Trophoblast cell (in vitro differentiated cells and primary cell): ENCODE data around the gene FSTL1.
A peak's percentile ranks its signal among the peaks of the same experiment; 100 is the strongest.

Experiments
- DNase-seq, 2 donors: peaks; one replicate each; pipeline ENCODE4 v3.0.0-alpha.2; 2016
- H2AFZ ChIP-seq: 2 replicates; pipeline ENCODE4 v1.6.1; 2013; ENCODE audit warnings: low read length, moderate library complexity, mild to moderate bottlenecking; ENCODE audit not compliant: insufficient read depth, poor library complexity
- H2AK5ac ChIP-seq: 2 replicates; pipeline ENCODE4 v1.6.1; 2013; ENCODE audit warnings: mild to moderate bottlenecking, low read length
- H2BK120ac ChIP-seq: 2 replicates; pipeline ENCODE4 v1.6.1; 2013; ENCODE audit warnings: low read length, mild to moderate bottlenecking, moderate library complexity; ENCODE audit not compliant: insufficient read depth, poor library complexity
- H2BK12ac ChIP-seq: 2 replicates; pipeline ENCODE4 v1.6.1; 2013; ENCODE audit warnings: mild to moderate bottlenecking, low read length, moderate library complexity
- H2BK5ac ChIP-seq: 2 replicates; pipeline ENCODE4 v1.6.1; 2013; ENCODE audit warnings: low read length, low read depth, moderate library complexity, mild to moderate bottlenecking; ENCODE audit not compliant: poor library complexity
- H3K14ac ChIP-seq: 2 replicates; pipeline ENCODE4 v1.6.1; 2013; ENCODE audit warnings: mild to moderate bottlenecking, low read length
- H3K18ac ChIP-seq: 2 replicates; pipeline ENCODE4 v1.6.1; 2013; ENCODE audit warnings: mild to moderate bottlenecking, low read length
- H3K23ac ChIP-seq: 2 replicates; pipeline ENCODE4 v1.6.1; 2013; ENCODE audit warnings: low read length
- H3K27ac ChIP-seq: 2 replicates; pipeline ENCODE4 v1.5.1; 2013; ENCODE audit warnings: low read depth, mild to moderate bottlenecking, inconsistent platforms, low read length, moderate library complexity
- H3K27me3 ChIP-seq: 2 replicates; pipeline ENCODE4 v1.6.1; 2013; ENCODE audit warnings: inconsistent platforms, mild to moderate bottlenecking, low read length, moderate library complexity; ENCODE audit not compliant: insufficient read depth
- H3K36me3 ChIP-seq, 2 experiments: 1 replicate in 1 of 2; 2 replicates in 1 of 2; pipeline ENCODE4 v1.6.1; 2013; ENCODE audit warnings: low read length in 2 of 2, mild to moderate bottlenecking in 2 of 2, moderate library complexity in 1 of 2; ENCODE audit not compliant: insufficient read depth in 2 of 2, control insufficient read depth in 1 of 2
- H3K4ac ChIP-seq: 2 replicates; pipeline ENCODE4 v1.6.1; 2013; ENCODE audit warnings: low read depth, mild to moderate bottlenecking, low read length, moderate library complexity
- H3K4me1 ChIP-seq, 2 experiments: 1 replicate in 1 of 2; 2 replicates in 1 of 2; pipeline ENCODE4 v1.6.1; 2013; ENCODE audit warnings: low read length in 2 of 2, mild to moderate bottlenecking in 2 of 2, moderate library complexity in 1 of 2; ENCODE audit not compliant: insufficient read depth in 2 of 2, control insufficient read depth in 1 of 2
- H3K4me2 ChIP-seq: 2 replicates; pipeline ENCODE4 v1.6.1; 2013; ENCODE audit warnings: inconsistent platforms, mild to moderate bottlenecking, low read length, moderate library complexity
- H3K4me3 ChIP-seq: 2 replicates; pipeline ENCODE4 v1.5.1; 2013; ENCODE audit warnings: mild to moderate bottlenecking, low read depth, low read length, inconsistent platforms
- H3K79me1 ChIP-seq: one replicate; pipeline ENCODE4 v1.6.1; 2013; ENCODE audit warnings: low read length
- H3K79me2 ChIP-seq: 2 replicates; pipeline ENCODE4 v1.6.1; 2013; ENCODE audit warnings: low read length, mild to moderate bottlenecking; ENCODE audit not compliant: control insufficient read depth, insufficient read depth, poor library complexity
- H3K9ac ChIP-seq: 2 replicates; pipeline ENCODE4 v1.6.1; 2013; ENCODE audit warnings: mild to moderate bottlenecking, low read length
- H3K9me3 ChIP-seq: 2 replicates; pipeline ENCODE4 v1.6.1; 2013; ENCODE audit warnings: low read depth, mild to moderate bottlenecking, control low read depth, inconsistent platforms, low read length; ENCODE audit not compliant: insufficient read depth
- H4K12ac ChIP-seq: 2 replicates; pipeline ENCODE4 v1.6.1; 2013; ENCODE audit warnings: low read depth, mild to moderate bottlenecking, low read length, moderate library complexity
- H4K8ac ChIP-seq: 2 replicates; pipeline ENCODE4 v1.6.1; 2013; ENCODE audit warnings: low read depth, mild to moderate bottlenecking, low read length, moderate library complexity
- H4K91ac ChIP-seq: one replicate; pipeline ENCODE4 v1.6.1; 2013; ENCODE audit warnings: low read depth, mild to moderate bottlenecking, low read length, moderate library complexity
- WGBS: extraction: QIAGEN DNeasy Blood & Tissue Kit; methylation state at CpG from one replicate; pipeline ENCODE4 v1.1.7; 2013; ENCODE audit warnings: missing lambda C conversion rate; ENCODE audit not compliant: insufficient read length, insufficient coverage; ENCODE audit errors: extremely low coverage; 5-methylcytosine and 5-hydroxymethylcytosine counted together

FSTL1 gene

DNA sequence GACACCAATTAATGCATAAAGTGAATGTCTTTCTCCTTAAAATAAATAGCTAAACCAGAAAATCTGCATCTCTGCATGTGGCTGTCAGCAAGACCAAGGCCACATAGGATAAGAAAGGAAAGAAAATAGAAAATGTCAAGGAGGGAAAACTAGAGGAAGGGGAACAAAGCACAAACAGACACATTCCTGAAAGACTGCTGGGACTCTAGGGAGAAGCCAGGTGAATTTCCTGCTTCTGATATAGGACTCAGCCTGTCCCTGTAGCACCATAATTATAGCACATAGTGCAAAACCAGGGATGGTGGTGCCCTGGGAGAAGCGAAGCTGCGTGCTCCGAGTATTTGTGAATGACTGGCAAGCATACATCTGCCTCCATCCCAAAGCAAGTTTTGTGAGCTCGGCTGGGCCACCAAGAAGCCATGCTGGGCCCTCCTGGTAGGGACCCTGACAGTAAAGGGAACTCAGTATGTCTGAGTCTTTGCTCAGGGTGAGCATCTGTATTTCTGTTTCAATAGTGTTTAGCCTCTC is 14.2 kb downstream of the FSTL1 start:
- Histone ChIP-seq H2AK5ac (no peak overlapping the region), H4K91ac (no peak overlapping the region), H3K4me2 (peak overlapping the region; percentile 7), H2AFZ (no peak overlapping the region), H4K8ac (no peak overlapping the region), H3K27me3 (no peaks in the 10 kb centered on the region), H3K4ac (no peak overlapping the region), H3K18ac (peak overlapping the region; percentile 54), H2BK5ac (no peak overlapping the region), H2BK120ac (no peak overlapping the region), H4K12ac (no peak overlapping the region), H3K4me3 (no peak overlapping the region), H3K14ac (no peak overlapping the region), H2BK12ac (no peak overlapping the region), H3K36me3 (peaks cover 8 to 26% of the 10 kb centered on the region in 2 experiments), H3K79me2 (peaks cover 9% of the 10 kb centered on the region), H3K4me1 (peaks cover 22 to 55% of the 10 kb centered on the region in 2 experiments), H3K9ac (no peak overlapping the region), H3K9me3 (no peaks in the 10 kb centered on the region), H3K79me1 (peaks cover 21% of the 10 kb centered on the region), H3K27ac (peak overlapping the region; percentile 75), H3K23ac (no peak overlapping the region)
- DNase-seq: peak in 1 of 2 donors; percentile 54
- no CpG with 5 or more reads among the region's 4 CpGs for WGBS

DNA sequence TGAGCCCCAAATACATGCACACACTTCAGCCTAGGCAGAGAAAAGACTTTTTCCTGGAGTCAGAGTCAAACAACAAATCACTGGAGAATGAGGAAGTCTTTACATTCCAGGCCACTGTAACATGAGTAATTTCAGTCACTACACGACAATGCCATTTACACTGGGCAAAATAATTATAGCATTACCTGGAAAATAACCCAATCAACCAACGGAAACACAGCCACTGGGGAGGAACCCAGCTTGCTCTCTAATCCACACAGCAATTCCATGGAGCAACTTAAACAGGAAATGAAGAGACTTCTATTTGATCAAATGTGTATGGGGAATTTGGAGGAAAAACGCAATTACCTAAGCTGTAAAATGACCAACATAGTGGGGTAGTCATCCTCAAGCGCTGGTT is 15.2 kb downstream of the FSTL1 start:
- Histone ChIP-seq H3K27ac (peak overlapping the region; percentile 63), H3K9ac (no peak overlapping the region), H2AFZ (no peak overlapping the region), H3K14ac (no peak overlapping the region), H3K4me2 (peak overlapping the region; percentile 30), H4K91ac (no peak overlapping the region), H4K8ac (no peak overlapping the region), H3K18ac (no peak overlapping the region), H2BK120ac (no peak overlapping the region), H3K27me3 (no peaks in the 10 kb centered on the region), H3K79me1 (peaks cover 21% of the 10 kb centered on the region), H3K23ac (no peak overlapping the region), H2BK12ac (no peak overlapping the region), H3K9me3 (no peaks in the 10 kb centered on the region), H3K79me2 (peaks cover 9% of the 10 kb centered on the region), H3K4ac (no peak overlapping the region), H3K36me3 (peaks cover 12 to 25% of the 10 kb centered on the region in 2 experiments), H2AK5ac (no peak overlapping the region), H3K4me1 (peaks cover 20 to 51% of the 10 kb centered on the region in 2 experiments), H4K12ac (no peak overlapping the region), H2BK5ac (no peak overlapping the region), H3K4me3 (no peak overlapping the region)
- no CpG with 5 or more reads among the region's 4 CpGs for WGBS
- peak in 1 of 2 donors; percentile 73 for DNase-seq

DNA sequence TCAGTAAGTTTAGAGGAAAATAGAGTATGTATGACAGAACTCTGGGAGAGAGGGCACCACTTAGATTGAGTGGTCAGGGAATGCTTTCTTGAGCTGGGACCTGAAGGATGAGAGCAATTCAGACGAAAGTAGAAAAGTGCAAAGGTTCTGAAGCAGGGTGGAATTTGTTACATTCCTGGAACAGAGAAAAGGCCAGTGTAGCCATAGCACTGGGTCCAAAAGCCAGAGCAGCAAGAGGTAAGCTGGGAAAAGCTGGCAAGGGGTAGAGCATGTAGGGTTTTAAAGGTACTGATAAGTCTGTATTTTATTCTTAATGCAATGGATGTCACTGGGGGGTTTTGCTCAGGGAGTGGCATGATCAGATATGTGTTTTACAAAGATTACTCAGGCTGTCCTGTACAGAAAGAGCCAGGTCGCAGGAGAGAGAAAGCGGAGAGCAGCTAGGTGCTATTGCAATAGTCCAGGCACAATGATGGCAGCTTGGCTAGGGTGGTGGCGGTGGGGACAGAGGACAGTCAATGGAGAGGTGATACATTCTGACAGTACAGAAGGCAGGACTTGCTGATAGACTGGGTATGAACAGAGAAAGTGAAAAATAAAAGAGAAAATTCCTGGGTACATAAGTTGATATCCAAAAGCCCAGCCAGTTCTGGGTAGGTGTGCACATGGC is 17.0 kb downstream of the FSTL1 start:
- H3K14ac ChIP-seq: no peak overlapping the region
- no peak overlapping the region for H3K23ac ChIP-seq
- H4K91ac ChIP-seq: no peak overlapping the region
- no peaks in the 10 kb centered on the region for H3K9me3 ChIP-seq
- H2AFZ ChIP-seq: no peak overlapping the region
- no peak overlapping the region for H2AK5ac ChIP-seq
- H3K4me3 ChIP-seq: no peak overlapping the region
- no peak overlapping the region for H3K9ac ChIP-seq
- H4K12ac ChIP-seq: no peak overlapping the region
- peaks cover 16% of the 10 kb centered on the region for H3K79me1 ChIP-seq
- H3K27ac ChIP-seq: peak overlapping the region; percentile 22
- no peak overlapping the region for H3K4me2 ChIP-seq
- no peak overlapping the region for H3K18ac ChIP-seq
- peaks cover 5% of the 10 kb centered on the region for H3K79me2 ChIP-seq
- H3K4ac ChIP-seq: peak overlapping the region; percentile 61
- no peak overlapping the region for H2BK120ac ChIP-seq
- H2BK12ac ChIP-seq: no peak overlapping the region
- no peak overlapping the region for H2BK5ac ChIP-seq
- peak in 1 of 2 donors; percentile 37 for DNase-seq
- peaks cover 9 to 45% of the 10 kb centered on the region in 2 experiments for H3K4me1 ChIP-seq
- H4K8ac ChIP-seq: no peak overlapping the region
- peaks cover 10 to 22% of the 10 kb centered on the region in 2 experiments for H3K36me3 ChIP-seq
- no CpG with 5 or more reads among the region's 4 CpGs for WGBS
- no peaks in the 10 kb centered on the region for H3K27me3 ChIP-seq

DNA sequence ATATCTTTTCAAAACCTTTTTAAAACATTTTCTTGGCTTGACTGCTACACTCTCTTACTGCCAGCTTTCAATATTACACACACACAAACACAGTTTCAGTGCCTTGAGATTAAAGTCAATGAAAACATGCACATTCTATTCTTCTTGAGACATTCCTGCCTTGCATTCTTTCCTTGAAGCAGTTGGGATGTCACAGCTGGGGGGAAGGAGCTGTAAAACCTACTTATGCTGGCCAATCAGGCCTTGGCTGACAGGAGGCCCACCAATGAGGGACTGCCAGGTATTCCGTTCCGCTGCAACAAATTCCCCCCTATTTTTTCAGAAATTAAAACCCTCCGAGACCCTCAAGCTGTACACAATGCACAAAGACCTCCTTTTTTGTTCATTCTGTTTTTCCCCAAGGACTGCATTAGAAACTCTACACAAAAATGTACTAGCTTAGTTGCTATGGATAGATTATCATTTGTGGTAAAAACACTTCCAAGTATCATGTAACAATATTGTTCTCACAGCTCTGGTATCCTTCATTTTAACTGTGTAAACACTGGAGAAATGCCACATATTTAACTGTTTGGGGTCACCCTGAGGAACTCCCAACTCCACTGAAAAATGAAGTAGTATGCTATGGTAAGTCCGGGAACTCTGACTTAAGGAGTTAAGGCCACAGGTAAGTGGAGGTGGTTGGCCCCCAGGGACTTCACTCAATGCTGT is 18.5 kb downstream of the FSTL1 start:
- Histone ChIP-seq H4K8ac (no peak overlapping the region), H2BK12ac (no peak overlapping the region), H2AFZ (no peak overlapping the region), H3K18ac (no peak overlapping the region), H3K23ac (no peak overlapping the region), H3K9ac (no peak overlapping the region), H2BK5ac (no peak overlapping the region), H3K14ac (no peak overlapping the region), H3K4ac (no peak overlapping the region), H4K12ac (no peak overlapping the region), H3K27ac (peak overlapping the region; percentile 27), H3K4me1 (peaks cover 2 to 34% of the 10 kb centered on the region in 2 experiments), H3K9me3 (no peaks in the 10 kb centered on the region), H4K91ac (no peak overlapping the region), H3K36me3 (peaks cover 11 to 31% of the 10 kb centered on the region in 2 experiments), H3K4me2 (no peak overlapping the region), H3K27me3 (no peaks in the 10 kb centered on the region), H2BK120ac (no peak overlapping the region), H3K4me3 (no peak overlapping the region), H3K79me1 (peaks cover 6% of the 10 kb centered on the region), H3K79me2 (peaks cover 2% of the 10 kb centered on the region), H2AK5ac (no peak overlapping the region)
- WGBS: no CpG with 5 or more reads among the region's 4 CpGs
- DNase-seq: peak in 1 of 2 donors; percentile 61
